ENCODE data around the gene PGLYRP2.

- TF ChIP-seq, protein P1, sequence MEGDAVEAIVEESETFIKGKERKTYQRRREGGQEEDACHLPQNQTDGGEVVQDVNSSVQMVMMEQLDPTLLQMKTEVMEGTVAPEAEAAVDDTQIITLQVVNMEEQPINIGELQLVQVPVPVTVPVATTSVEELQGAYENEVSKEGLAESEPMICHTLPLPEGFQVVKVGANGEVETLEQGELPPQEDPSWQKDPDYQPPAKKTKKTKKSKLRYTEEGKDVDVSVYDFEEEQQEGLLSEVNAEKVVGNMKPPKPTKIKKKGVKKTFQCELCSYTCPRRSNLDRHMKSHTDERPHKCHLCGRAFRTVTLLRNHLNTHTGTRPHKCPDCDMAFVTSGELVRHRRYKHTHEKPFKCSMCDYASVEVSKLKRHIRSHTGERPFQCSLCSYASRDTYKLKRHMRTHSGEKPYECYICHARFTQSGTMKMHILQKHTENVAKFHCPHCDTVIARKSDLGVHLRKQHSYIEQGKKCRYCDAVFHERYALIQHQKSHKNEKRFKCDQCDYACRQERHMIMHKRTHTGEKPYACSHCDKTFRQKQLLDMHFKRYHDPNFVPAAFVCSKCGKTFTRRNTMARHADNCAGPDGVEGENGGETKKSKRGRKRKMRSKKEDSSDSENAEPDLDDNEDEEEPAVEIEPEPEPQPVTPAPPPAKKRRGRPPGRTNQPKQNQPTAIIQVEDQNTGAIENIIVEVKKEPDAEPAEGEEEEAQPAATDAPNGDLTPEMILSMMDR (IDR thresholded peaks at IDR 0.05; ENCODE audit: low read length), result no peak
- no peak for TF ChIP-seq EZH2 (optimal IDR thresholded peaks at IDR 0.05; ENCODE audit: low read depth, low read length)
- TF ChIP-seq EZH2phosphoT487 (IDR thresholded peaks at IDR 0.05; ENCODE audit: low read length), result no peak
Observed at GRCh38 chr19:15429825-15430467, 49.4 kb downstream of the PGLYRP2 start.

Measured in MM.1S (cell line).